Gastrocnemius medialis (tissue), 4 donors: ENCODE measurements around the gene BCL2L13.

Experiments
- CTCF ChIP-seq, 5 experiments: fragments of 450-650 bp in 3 of 5; fragments of 200-600 bp in 2 of 5; sonication (generic) in 2 of 5; IDR thresholded peaks in 4 of 5; conservative IDR thresholded peaks in 1 of 5; 1 replicate in 4 of 5; 2 replicates in 1 of 5; pipeline ENCODE4 v1.5.1; 2016 to 2019; ENCODE audit warnings: antibody characterized with exemption in 5 of 5, mild to moderate bottlenecking in 3 of 5, moderate library complexity in 3 of 5
- POLR2A ChIP-seq, 2 donors: fragments of 450-650 bp; IDR thresholded peaks; one replicate each; pipeline ENCODE4 v1.6.1; 2017; ENCODE audit warnings: antibody characterized with exemption in 2 of 2, mild to moderate bottlenecking in 2 of 2, moderate library complexity in 2 of 2

- no peak for TF ChIP-seq CTCF (IDR thresholded peaks at IDR 0.05 in 4 of 5, conservative IDR thresholded peaks at IDR 0.05 in 1 of 5)
- no peak for TF ChIP-seq POLR2A (IDR thresholded peaks at IDR 0.05)
Measured at GRCh38 chr22:17779286-17780115, 140.9 kb downstream of the BCL2L13 start.
